Esophagus (tissue), 2 donors: Measurements from ENCODE around the gene NKX2-8. TPM values are rescaled to one million over a fixed set of nuclear protein-coding genes. Genes with fewer than 3 reads are reported as not detected.
"Not testable (repeated sequence)": the region's sequence is repeated elsewhere in the genome, so short reads cannot be mapped to it uniquely, and the experiment has no call there.

Source experiments
- H3K27ac ChIP-seq, 2 donors: one replicate each; pipeline ENCODE4 v1.5.1; 2013; ENCODE audit warnings: low read depth in 2 of 2, mild to moderate bottlenecking in 2 of 2, inconsistent platforms in 1 of 2, low read length in 1 of 2, moderate library complexity in 1 of 2
- H3K27me3 ChIP-seq, 2 donors: one replicate each; pipeline ENCODE4 v1.6.1; 2013; ENCODE audit warnings: low read length in 2 of 2, control low read depth in 1 of 2, mild to moderate bottlenecking in 1 of 2; ENCODE audit not compliant: insufficient read depth in 2 of 2, control insufficient read depth in 1 of 2
- H3K36me3 ChIP-seq, 2 donors: one replicate each; pipeline ENCODE4 v1.6.1; 2013; ENCODE audit warnings: low read length in 1 of 2; ENCODE audit not compliant: control insufficient read depth in 2 of 2, insufficient read depth in 2 of 2
- H3K4me1 ChIP-seq, 2 donors: one replicate each; pipeline ENCODE4 v1.6.1; 2013; ENCODE audit warnings: low read length in 1 of 2; ENCODE audit not compliant: control insufficient read depth in 2 of 2, insufficient read depth in 2 of 2
- H3K4me3 ChIP-seq, 2 donors: one replicate each; pipeline ENCODE4 v1.5.1; 2013; ENCODE audit warnings: low read length in 2 of 2, mild to moderate bottlenecking in 2 of 2, low read depth in 1 of 2, moderate library complexity in 1 of 2
- H3K9me3 ChIP-seq, 2 donors: one replicate each; pipeline ENCODE4 v1.6.1; 2013; ENCODE audit warnings: mild to moderate bottlenecking in 2 of 2, low read depth in 1 of 2, low read length in 1 of 2, moderate library complexity in 1 of 2; ENCODE audit not compliant: control insufficient read depth in 2 of 2, insufficient read depth in 1 of 2
- WGBS, 2 donors: extraction: QIAGEN DNeasy Blood & Tissue Kit; methylation state at CpG; one replicate each; pipeline ENCODE4 v1.1.7; 2013; 5-methylcytosine and 5-hydroxymethylcytosine counted together
- polyA plus RNA-seq, 2 donors: library from polyadenylated mRNA; stranded (reverse); fragments of 200-250 nt; gene quantifications; one replicate each; pipeline ENCODE4 v1.2.3, GENCODE V29; 2013
- donor health status: healthy with polysubstance abuse.
- donor health status: Bipolar disorder and iron deficiency.

NKX2-8 gene
- polyA plus RNA-seq, 2 donors = 1.6 to 2.0 TPM

DNA sequence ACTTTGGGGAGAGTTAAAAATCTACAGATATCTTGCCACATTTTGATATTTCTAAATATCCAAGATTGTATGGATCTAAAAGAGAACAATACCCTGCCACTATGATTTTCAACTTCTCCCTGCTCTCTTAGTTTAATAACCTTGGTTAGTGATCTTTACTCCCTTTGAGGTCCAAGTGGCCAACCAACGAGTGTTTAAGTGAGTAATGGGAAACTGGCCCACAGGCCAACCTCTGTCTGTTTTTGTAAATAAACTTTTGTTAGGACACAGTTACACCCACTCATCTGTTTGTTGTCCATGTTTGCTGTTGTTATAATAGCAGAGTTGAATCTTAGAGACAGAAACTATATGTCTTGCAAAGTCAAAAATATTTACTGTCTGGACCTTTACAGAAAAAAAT, 31.5 kb downstream of the NKX2-8 start:
- Histone ChIP-seq H3K4me1 (no peaks in the 10 kb centered on the region), H3K36me3 (no peaks in the 10 kb centered on the region), H3K4me3 (no peak overlapping the region), H3K9me3 (no peaks in the 10 kb centered on the region), H3K27ac (no peak overlapping the region), H3K27me3 (peaks cover 0 to 2% of the 10 kb centered on the region in 2 donors)
- WGBS, 2 donors = 37 to 42% methylated on average over 1 of the region's 1 CpG

DNA sequence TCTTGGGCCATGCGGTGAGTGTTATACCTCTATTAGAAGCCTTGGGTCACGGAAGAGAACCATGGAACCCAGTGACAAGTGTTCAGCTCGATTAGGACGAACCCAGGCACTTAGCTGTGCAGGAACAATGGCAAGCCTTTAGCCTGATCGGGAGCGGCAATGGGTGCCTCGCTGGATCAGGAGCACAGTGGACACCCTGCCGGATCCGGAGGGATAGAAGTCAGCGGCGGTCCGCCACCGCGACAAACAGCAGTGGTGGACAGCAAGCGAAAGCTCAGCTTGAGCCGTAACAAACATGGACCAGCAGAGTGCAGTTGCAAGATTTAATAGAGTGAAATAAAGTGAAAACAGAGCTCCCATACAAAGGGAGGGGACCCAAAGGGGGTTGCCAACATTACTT, 38.1 kb downstream of the NKX2-8 start:
- not testable (repeated sequence) for H3K9me3 ChIP-seq, H3K36me3 ChIP-seq, H3K4me1 ChIP-seq, H3K27me3 ChIP-seq, H3K4me3 ChIP-seq, H3K27ac ChIP-seq
- WGBS, 2 donors = 96% methylated on average over 16 of the region's 16 CpGs

- H3K27ac ChIP-seq = no peak overlapping the region
- 84 to 85% methylated on average over 1 of the region's 1 CpG for WGBS, 2 donors
- H3K9me3 ChIP-seq = no peaks in the 10 kb centered on the region
- H3K4me3 ChIP-seq = no peak overlapping the region
- H3K4me1 ChIP-seq = no peaks in the 10 kb centered on the region
- no peaks in the 10 kb centered on the region for H3K27me3 ChIP-seq
- H3K36me3 ChIP-seq = no peaks in the 10 kb centered on the region
These were observed 44.4 kb downstream of the NKX2-8 start for GRCh38 chr14:36538051-36538450.

Other genes starting within 250 kb of the NKX2-8 start
- under 1 TPM in 1 of 2 donors, not detected in 1; 0.04 TPM for gene NKX2-1, start 62.4 kb downstream of the NKX2-8 start, polyA plus RNA-seq
- gene PAX9, start 79.2 kb upstream of the NKX2-8 start, polyA plus RNA-seq = 10 to 100 TPM; 51.9 to 78.7 TPM